Ishikawa (cell line): Measurements from ENCODE around the gene ARHGAP42.

Experiments
- CEBPB ChIP-seq: IDR thresholded peaks from 2 replicates; pipeline ENCODE4 v1.6.1; 2012
- EP300 ChIP-seq: IDR thresholded peaks from 2 replicates; pipeline ENCODE4 v1.6.1; 2012; ENCODE audit warnings: borderline replicate concordance
- FOXM1 ChIP-seq: IDR thresholded peaks from 2 replicates; pipeline ENCODE4 v1.6.1; 2012; ENCODE audit warnings: low read depth, borderline replicate concordance
- RAD21 ChIP-seq: IDR thresholded peaks from 2 replicates; pipeline ENCODE4 v1.6.1; 2012; ENCODE audit warnings: low read depth
- TAF1 ChIP-seq: IDR thresholded peaks from 2 replicates; pipeline ENCODE4 v1.6.1; 2012; ENCODE audit warnings: low read depth, mild to moderate bottlenecking
- YY1 ChIP-seq: IDR thresholded peaks from 2 replicates; pipeline ENCODE4 v1.6.1; 2012; ENCODE audit warnings: low read depth

GRCh38 chr11:100882957-100883356, 195.9 kb downstream of the ARHGAP42 start:
- TF ChIP-seq EP300 (no peak), TAF1 (no peak), YY1 (no peak), CEBPB (no peak), RAD21 (no peak), FOXM1 (no peak)
